Right kidney (tissue), 1 donor: ENCODE data around the gene CASK.

Experiments
- DNase-seq: peaks from one replicate; pipeline ENCODE4 v3.0.0-alpha.2; 2016

CASK gene

GRCh38 chrX:41917517-41917916 is 5.8 kb downstream of the CASK start:
- no peak for DNase-seq

GRCh38 chrX:41913476-41913875 is 9.9 kb downstream of the CASK start:
- no peak for DNase-seq

- DNase-seq: no peak
Measured at GRCh38 chrX:41912923-41913322, 10.4 kb downstream of the CASK start.

GRCh38 chrX:41909068-41909467 is 14.3 kb downstream of the CASK start:
- DNase-seq: no peak

- no peak for DNase-seq
Measured at GRCh38 chrX:41906515-41907187, 16.7 kb downstream of the CASK start.

- no peak for DNase-seq
Measured at GRCh38 chrX:41903544-41903943, 19.8 kb downstream of the CASK start.

- no peak for DNase-seq
Measured at GRCh38 chrX:41900321-41900720, 23.0 kb downstream of the CASK start.

- no peak for DNase-seq
Measured at GRCh38 chrX:41895826-41896225, 27.5 kb downstream of the CASK start.

- no peak for DNase-seq
Measured at GRCh38 chrX:41890026-41890423, 33.3 kb downstream of the CASK start.

GRCh38 chrX:41889317-41890025 is 33.9 kb downstream of the CASK start:
- DNase-seq: no peak

- DNase-seq: no peak
Measured at GRCh38 chrX:41887691-41888090, 35.7 kb downstream of the CASK start.

GRCh38 chrX:41885724-41886123 is 37.6 kb downstream of the CASK start:
- no peak for DNase-seq

GRCh38 chrX:41881166-41881565 is 42.2 kb downstream of the CASK start:
- no peak for DNase-seq

GRCh38 chrX:41877167-41877566 is 46.2 kb downstream of the CASK start:
- DNase-seq: no peak

GRCh38 chrX:41875142-41875541 is 48.2 kb downstream of the CASK start:
- DNase-seq: no peak

- no peak for DNase-seq
Measured at GRCh38 chrX:41870719-41871151, 52.6 kb downstream of the CASK start.

- no peak for DNase-seq
Measured at GRCh38 chrX:41868392-41868977, 54.9 kb downstream of the CASK start.

- DNase-seq: no peak
Measured at GRCh38 chrX:41863343-41864203, 59.8 kb downstream of the CASK start.

- no peak for DNase-seq
Measured at GRCh38 chrX:41862562-41863184, 60.7 kb downstream of the CASK start.

- no peak for DNase-seq
Measured at GRCh38 chrX:41858161-41858775, 65.1 kb downstream of the CASK start.

GRCh38 chrX:41857670-41858069 is 65.7 kb downstream of the CASK start:
- no peak for DNase-seq

- DNase-seq: no peak
Measured at GRCh38 chrX:41846714-41847113, 76.6 kb downstream of the CASK start.
